HG02571 (cell line): ENCODE data around the gene KIAA1671.
"Not testable (repeated sequence)": the region's sequence is repeated elsewhere in the genome, so short reads cannot be mapped to it uniquely, and the experiment has no call there.

Experiments used
- ATAC-seq: cut with Tn5 transposase; IDR thresholded peaks from one replicate; pipeline ENCODE4 v1.9.1; 2021; ENCODE audit warnings: mild to moderate bottlenecking, moderate library complexity; ENCODE audit not compliant: unreplicated experiment

The KIAA1671 gene

DNA sequence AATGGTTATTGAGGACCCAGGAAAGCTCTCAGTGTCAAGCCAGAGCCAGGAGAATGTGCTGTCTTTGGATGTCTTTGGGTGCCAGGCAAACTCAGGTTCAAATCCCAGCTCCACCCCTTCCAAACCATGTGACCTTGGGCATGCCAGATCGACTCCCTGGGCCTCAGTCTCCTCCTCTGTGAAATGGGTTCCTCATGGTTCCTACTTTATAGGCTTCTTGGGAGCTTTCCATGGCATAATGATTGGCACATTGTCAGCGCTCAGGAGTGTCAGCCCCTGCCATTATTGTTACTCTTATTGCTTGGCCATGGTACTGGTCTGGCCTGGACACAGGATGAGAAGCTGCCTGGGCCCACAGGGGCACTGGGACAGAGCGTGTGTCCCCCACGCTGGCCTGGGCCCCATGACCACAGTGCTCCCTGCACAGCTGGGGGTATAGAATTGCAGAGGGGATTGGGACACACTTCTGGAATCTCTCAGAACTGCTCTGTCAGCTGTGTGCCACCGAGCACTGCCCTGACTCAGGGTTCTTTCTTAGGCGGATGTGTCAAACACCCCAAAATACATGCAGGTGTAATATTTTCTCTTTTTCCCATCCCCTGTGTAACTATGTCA lies 209.5 kb downstream of the KIAA1671 start:
- no peak for ATAC-seq

- no peak for ATAC-seq
Measured at GRCh38 chr22:25162561-25162960, 210.0 kb downstream of the KIAA1671 start.

- no peak for ATAC-seq
Measured at GRCh38 chr22:25165785-25166184, 213.3 kb downstream of the KIAA1671 start.

DNA sequence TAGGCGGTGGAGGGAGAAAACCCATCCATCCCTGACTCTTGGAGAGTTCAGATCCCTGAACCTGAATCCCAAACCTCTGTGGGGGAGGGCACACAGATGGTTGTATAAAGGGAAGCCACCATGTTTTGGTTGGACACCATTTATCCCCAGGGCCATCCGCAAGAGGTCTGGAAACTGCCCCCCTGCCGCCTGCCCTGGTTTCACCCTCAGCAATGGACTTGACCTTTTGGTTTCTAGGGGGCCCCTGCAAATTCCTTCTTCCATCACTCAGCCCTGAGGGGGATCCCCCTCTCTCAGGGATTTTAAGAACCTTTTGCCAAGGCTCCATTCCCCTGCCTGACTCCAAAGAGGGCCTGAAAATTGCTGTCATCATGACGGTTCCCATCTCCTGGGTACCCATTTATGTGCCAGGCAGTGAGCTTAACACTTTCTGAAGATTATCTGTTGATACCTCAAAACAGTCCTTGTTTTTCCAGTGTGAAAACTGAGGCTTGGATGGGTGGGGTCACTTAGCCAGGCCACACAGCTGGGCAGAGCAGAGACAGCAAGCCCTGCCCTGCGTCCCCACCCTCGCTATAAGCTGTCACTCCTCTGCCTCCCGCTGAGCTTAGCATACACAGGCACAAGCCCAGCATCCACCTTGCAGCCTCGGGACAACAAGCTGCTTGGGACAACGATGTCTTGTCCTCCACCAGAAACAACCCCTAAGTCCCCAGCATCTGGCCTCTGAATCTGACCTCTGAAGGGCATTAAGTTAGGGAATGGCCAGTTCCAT lies 213.9 kb downstream of the KIAA1671 start:
- no peak for ATAC-seq

GRCh38 chr22:25167082-25167481 lies 214.6 kb downstream of the KIAA1671 start:
- ATAC-seq = no peak

DNA sequence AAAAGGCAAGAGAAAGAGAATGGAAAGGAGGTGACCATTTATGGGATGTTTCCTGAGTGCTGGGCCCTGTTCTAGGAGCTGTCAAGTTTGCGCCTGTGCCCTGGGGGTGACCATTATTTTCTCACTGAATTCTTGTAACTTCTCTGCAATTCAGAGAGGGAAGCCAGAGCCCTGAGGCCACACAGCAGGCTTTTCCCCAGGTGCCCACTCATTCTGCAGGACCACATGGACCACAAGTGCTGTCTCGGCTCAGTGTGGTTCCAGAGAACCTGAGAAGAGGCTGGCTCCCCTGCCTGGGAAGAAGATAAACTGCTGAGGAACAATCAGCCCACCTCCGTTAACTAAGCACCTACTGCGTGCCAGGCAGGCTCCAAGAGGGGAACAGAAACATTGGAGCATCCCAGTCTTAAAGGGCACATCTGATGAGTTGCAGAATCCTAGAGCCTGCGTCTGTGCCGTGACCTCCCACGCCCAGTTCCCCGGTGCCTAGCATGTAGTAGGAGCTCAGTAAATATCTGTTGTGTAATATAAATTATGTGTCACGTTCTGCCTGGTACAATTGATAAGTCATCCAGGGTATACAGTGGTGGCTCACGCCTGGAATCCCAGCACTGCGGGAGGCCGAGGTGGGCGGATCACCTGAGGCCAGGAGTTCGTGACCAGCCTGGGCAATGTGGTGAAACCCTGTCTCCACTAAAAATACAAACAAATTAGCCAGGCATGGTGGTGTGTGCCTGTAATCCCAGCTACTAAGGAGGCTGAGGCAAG lies 215.5 kb downstream of the KIAA1671 start:
- no peak for ATAC-seq

- ATAC-seq = no peak
Measured at GRCh38 chr22:25169278-25170031, 216.9 kb downstream of the KIAA1671 start.

- no peak for ATAC-seq
Measured at GRCh38 chr22:25170426-25170980, 218.0 kb downstream of the KIAA1671 start.

GRCh38 chr22:25172153-25172552 lies 219.6 kb downstream of the KIAA1671 start:
- ATAC-seq = no peak

GRCh38 chr22:25174156-25174887 lies 221.8 kb downstream of the KIAA1671 start:
- ATAC-seq = no peak

GRCh38 chr22:25174888-25175411 lies 222.4 kb downstream of the KIAA1671 start:
- ATAC-seq = no peak

GRCh38 chr22:25176175-25176574 lies 223.7 kb downstream of the KIAA1671 start:
- no peak for ATAC-seq

DNA sequence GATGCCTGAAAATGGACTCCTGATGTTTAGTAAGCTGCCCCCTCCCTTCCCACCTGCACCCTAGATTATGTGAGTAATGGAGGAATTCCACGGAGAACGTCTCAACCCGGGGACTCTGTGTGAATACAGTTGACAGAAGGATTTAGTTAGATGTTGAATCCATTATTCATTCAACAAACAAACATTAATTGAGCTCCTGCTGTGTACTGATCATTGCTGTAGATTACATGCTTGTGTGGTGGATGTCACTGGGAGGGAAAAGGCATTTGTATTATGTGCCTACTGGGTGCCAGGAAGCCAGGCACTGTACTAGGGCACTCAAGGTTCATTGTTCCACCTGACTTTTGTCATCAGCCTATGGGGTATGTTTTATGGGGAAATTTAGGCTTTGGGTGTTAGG lies 224.3 kb downstream of the KIAA1671 start:
- ATAC-seq = no peak

DNA sequence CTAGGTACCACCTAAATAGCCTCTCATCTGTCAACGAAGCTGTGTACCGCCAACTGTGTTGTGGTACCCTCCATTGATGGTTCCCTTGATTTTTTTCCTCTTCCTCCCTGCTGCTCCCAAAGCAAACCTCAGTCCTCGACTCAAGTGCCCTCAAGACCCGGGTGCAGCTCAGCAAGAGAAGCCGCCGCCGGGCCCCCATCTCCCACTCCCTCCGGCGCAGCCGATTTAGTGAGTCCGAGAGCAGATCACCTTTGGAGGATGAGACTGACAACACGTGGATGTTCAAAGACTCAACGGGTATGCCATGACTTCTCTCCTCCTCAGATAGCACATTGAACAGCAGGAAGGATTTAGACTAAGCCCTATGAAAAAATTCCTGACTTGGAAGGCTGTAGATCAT lies 224.7 kb downstream of the KIAA1671 start:
- no peak for ATAC-seq

DNA sequence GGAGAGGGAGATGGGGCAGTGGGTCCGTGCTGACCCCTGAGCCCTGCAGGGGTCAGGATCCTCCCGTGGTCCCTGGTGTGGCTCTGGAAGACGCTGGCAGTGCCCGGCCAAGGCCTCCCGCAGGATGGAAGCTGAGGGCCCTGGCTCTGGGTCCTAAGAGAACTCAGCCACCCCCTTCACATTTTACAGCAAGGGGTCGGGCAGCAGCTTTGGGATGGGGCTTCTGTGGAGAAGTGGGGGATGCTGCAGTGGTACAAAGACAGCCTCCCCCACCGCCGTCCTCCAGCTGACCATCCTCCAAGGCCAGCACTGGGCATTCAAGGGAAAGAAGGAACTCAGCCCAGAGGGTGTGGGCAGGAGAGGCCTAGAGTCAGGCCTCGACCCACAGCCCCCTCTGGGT lies 225.4 kb downstream of the KIAA1671 start:
- ATAC-seq = no peak

- ATAC-seq = not testable (repeated sequence)
Measured at GRCh38 chr22:25178348-25178747, 225.8 kb downstream of the KIAA1671 start.

DNA sequence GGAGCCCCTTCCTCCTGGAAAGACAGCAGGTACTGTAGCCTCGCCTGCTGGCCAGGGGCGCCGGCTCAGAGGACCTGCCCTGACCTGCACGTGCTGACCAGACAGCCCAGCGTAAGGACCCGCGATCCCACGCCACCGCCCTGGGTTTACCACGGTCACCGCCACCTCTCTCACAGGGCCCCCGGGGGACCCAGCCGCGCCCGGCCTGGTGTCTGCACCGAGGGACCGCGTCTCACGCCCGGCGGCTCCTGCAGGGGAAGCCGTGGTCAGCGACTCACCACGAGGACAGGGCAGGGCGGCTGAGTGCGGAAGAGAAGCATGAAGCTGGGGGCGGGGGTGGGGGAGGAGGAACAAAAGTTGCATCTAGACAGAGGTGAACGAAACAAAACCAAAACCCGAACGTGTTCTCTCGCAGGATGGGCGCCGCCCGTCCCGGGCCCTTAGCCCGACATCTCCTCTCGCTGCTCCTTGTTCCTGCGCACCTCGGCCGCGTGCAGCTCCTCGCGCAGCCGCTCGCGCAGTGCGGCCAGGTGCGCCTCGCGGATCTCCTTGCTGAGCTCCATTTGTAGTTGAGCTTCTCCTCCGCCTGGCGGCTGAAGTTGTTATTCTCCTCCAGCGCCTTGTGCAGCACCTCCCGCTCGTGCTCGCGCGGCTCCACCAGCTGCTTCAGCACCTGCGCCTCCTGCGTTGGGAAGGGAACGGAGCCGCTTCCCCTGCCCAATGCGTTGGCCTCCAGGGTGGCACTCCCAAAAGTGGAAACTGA lies 226.5 kb downstream of the KIAA1671 start:
- ATAC-seq = not testable (repeated sequence)

GRCh38 chr22:25182131-25183110 lies 229.9 kb downstream of the KIAA1671 start:
- no peak for ATAC-seq
